ENCODE results near the gene POLR3B.
A peak's percentile ranks its signal among the peaks of the same experiment; 100 is the strongest.

The POLR3B gene

GRCh38 chr12:106434526-106434925, 77.0 kb downstream of the POLR3B start:
- TF ChIP-seq CTCF (conservative IDR thresholded peaks at IDR 0.05; ENCODE audit: low read depth, low read length) = no peak
- H3K4me3 ChIP-seq (ENCODE audit: low read depth, low read length) = no peak overlapping the region
- no peak for DNase-seq (ENCODE audit: low read depth)

GRCh38 chr12:106436164-106436563, 78.6 kb downstream of the POLR3B start:
- peak; percentile 24 for DNase-seq (ENCODE audit: low read depth)
- H3K4me3 ChIP-seq (ENCODE audit: low read depth, low read length) = no peak overlapping the region
- no peak for TF ChIP-seq CTCF (conservative IDR thresholded peaks at IDR 0.05; ENCODE audit: low read depth, low read length)

- no peak for TF ChIP-seq CTCF (conservative IDR thresholded peaks at IDR 0.05; ENCODE audit: low read depth, low read length)
- DNase-seq (ENCODE audit: low read depth) = no peak
- no peak overlapping the region for H3K4me3 ChIP-seq (ENCODE audit: low read depth, low read length)
Measured at GRCh38 chr12:106442575-106442974, 85.0 kb downstream of the POLR3B start.

- DNase-seq (ENCODE audit: low read depth) = no peak
- no peak for TF ChIP-seq CTCF (conservative IDR thresholded peaks at IDR 0.05; ENCODE audit: low read depth, low read length)
- H3K4me3 ChIP-seq (ENCODE audit: low read depth, low read length) = no peak overlapping the region
Measured at GRCh38 chr12:106445053-106445452, 87.5 kb downstream of the POLR3B start.

- DNase-seq (ENCODE audit: low read depth) = no peak
- no peak overlapping the region for H3K4me3 ChIP-seq (ENCODE audit: low read depth, low read length)
- TF ChIP-seq CTCF (conservative IDR thresholded peaks at IDR 0.05; ENCODE audit: low read depth, low read length) = no peak
Measured at GRCh38 chr12:106445959-106446358, 88.4 kb downstream of the POLR3B start.

GRCh38 chr12:106446419-106447092, 89.0 kb downstream of the POLR3B start:
- DNase-seq (ENCODE audit: low read depth) = no peak
- no peak overlapping the region for H3K4me3 ChIP-seq (ENCODE audit: low read depth, low read length)
- TF ChIP-seq CTCF (conservative IDR thresholded peaks at IDR 0.05; ENCODE audit: low read depth, low read length) = no peak

GRCh38 chr12:106452309-106452708, 94.8 kb downstream of the POLR3B start:
- TF ChIP-seq CTCF (conservative IDR thresholded peaks at IDR 0.05; ENCODE audit: low read depth, low read length) = no peak
- no peak for DNase-seq (ENCODE audit: low read depth)
- H3K4me3 ChIP-seq (ENCODE audit: low read depth, low read length) = no peak overlapping the region
